SHP77 treated with DMSO at 0.1 percent for 48 hours (cell line): ENCODE data around the gene TMA7B.
"Not testable (repeated sequence)": the region's sequence is repeated elsewhere in the genome, so short reads cannot be mapped to it uniquely, and the experiment has no call there.

Source experiments
- DNase-seq: peaks from one replicate; lab custom pipeline; 2025; lab: John Stamatoyannopoulos, UW

The TMA7B gene

GRCh38 chr22:39983346-39983745 is 23.1 kb downstream of the TMA7B start:
- DNase-seq: no peak

- no peak for DNase-seq
Measured at GRCh38 chr22:39984006-39984405, 23.8 kb downstream of the TMA7B start.

GRCh38 chr22:39984746-39985145 is 24.5 kb downstream of the TMA7B start:
- no peak for DNase-seq

GRCh38 chr22:39985383-39986035 is 25.3 kb downstream of the TMA7B start:
- no peak for DNase-seq

GRCh38 chr22:39988386-39989114 is 28.4 kb downstream of the TMA7B start:
- no peak for DNase-seq

GRCh38 chr22:39989633-39990032 is 29.4 kb downstream of the TMA7B start:
- no peak for DNase-seq

- no peak for DNase-seq
Measured at GRCh38 chr22:39990686-39991085, 30.5 kb downstream of the TMA7B start.

- DNase-seq: no peak
Measured at GRCh38 chr22:39991159-39991860, 31.1 kb downstream of the TMA7B start.

GRCh38 chr22:39992088-39992826 is 32.1 kb downstream of the TMA7B start:
- no peak for DNase-seq

GRCh38 chr22:39992894-39993293 is 32.7 kb downstream of the TMA7B start:
- DNase-seq: not testable (repeated sequence)

GRCh38 chr22:39994041-39994565 is 33.9 kb downstream of the TMA7B start:
- DNase-seq: no peak

- DNase-seq: no peak
Measured at GRCh38 chr22:39994566-39995392, 34.6 kb downstream of the TMA7B start, which contains the start of gene FAM83F. TSS of gene FAM83F (plus strand) at chr22:39994954. CDS start at chr22:39995043, 89 bp downstream.

GRCh38 chr22:39995393-39996252 is 35.4 kb downstream of the TMA7B start:
- DNase-seq: no peak

GRCh38 chr22:39996732-39997131 is 36.5 kb downstream of the TMA7B start:
- DNase-seq: peak; percentile 19

GRCh38 chr22:39997421-39997820 is 37.2 kb downstream of the TMA7B start:
- DNase-seq: no peak

GRCh38 chr22:39997939-39998726 is 37.9 kb downstream of the TMA7B start:
- peak; percentile 88 for DNase-seq

- DNase-seq: no peak
Measured at GRCh38 chr22:39999144-39999757, 39.1 kb downstream of the TMA7B start.

GRCh38 chr22:40000171-40000570 is 40.0 kb downstream of the TMA7B start:
- DNase-seq: no peak

GRCh38 chr22:40001106-40001505 is 40.9 kb downstream of the TMA7B start:
- no peak for DNase-seq
